ENCODE data around the gene AFG3L2. TPM values are rescaled to one million over a fixed set of nuclear protein-coding genes. Genes with fewer than 3 reads are reported as not detected.
A peak's percentile ranks its signal among the peaks of the same experiment; 100 is the strongest.

AFG3L2 gene
- total and polyA plus RNA-seq, 9 of the 15 experiments (the other 6 are each of a cell fraction or from before 2014, with no cell fraction given), result 24.1 to 109 (median 84.0) TPM

DNA sequence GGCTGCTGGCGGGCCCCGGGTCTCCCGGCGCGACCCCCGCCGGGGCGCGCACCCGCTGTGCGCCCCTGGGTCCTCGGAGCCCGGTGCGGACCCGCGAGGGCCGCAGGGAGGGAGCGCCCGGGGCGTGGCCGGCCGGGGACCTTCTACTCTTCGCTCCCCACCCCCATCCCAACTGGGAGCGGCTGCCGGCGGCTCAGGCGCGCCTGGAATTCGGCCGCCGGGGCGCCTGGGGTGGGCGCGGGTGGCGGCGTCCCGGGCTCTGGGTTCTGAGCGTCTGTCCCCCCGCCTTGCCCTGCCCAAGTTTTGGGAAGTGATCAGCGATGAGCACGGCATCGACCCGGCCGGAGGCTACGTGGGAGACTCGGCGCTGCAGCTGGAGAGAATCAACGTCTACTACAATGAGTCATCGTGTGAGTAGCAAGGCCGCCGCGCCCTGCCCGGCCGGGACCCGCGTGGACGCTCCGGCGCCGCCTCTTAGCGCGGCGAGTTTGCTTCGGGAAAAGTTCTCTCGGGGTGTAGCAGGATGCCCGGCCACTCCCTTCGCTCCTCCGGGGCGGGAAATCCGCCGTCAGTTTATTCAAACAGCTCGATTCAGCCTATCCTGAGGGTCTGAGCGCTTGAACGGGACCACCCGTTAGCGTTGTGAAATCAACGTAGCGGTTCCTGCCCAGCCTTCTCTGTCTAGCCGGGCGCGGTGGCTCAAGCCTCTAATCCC is 68.5 kb downstream of the AFG3L2 start (continued):
- TF ChIP-seq, protein P1, sequence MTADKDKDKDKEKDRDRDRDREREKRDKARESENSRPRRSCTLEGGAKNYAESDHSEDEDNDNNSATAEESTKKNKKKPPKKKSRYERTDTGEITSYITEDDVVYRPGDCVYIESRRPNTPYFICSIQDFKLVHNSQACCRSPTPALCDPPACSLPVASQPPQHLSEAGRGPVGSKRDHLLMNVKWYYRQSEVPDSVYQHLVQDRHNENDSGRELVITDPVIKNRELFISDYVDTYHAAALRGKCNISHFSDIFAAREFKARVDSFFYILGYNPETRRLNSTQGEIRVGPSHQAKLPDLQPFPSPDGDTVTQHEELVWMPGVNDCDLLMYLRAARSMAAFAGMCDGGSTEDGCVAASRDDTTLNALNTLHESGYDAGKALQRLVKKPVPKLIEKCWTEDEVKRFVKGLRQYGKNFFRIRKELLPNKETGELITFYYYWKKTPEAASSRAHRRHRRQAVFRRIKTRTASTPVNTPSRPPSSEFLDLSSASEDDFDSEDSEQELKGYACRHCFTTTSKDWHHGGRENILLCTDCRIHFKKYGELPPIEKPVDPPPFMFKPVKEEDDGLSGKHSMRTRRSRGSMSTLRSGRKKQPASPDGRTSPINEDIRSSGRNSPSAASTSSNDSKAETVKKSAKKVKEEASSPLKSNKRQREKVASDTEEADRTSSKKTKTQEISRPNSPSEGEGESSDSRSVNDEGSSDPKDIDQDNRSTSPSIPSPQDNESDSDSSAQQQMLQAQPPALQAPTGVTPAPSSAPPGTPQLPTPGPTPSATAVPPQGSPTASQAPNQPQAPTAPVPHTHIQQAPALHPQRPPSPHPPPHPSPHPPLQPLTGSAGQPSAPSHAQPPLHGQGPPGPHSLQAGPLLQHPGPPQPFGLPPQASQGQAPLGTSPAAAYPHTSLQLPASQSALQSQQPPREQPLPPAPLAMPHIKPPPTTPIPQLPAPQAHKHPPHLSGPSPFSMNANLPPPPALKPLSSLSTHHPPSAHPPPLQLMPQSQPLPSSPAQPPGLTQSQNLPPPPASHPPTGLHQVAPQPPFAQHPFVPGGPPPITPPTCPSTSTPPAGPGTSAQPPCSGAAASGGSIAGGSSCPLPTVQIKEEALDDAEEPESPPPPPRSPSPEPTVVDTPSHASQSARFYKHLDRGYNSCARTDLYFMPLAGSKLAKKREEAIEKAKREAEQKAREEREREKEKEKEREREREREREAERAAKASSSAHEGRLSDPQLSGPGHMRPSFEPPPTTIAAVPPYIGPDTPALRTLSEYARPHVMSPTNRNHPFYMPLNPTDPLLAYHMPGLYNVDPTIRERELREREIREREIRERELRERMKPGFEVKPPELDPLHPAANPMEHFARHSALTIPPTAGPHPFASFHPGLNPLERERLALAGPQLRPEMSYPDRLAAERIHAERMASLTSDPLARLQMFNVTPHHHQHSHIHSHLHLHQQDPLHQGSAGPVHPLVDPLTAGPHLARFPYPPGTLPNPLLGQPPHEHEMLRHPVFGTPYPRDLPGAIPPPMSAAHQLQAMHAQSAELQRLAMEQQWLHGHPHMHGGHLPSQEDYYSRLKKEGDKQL (CRISPR knock-in tag; IDR thresholded peaks at IDR 0.05; ENCODE audit: borderline replicate concordance), result no peak
- TF ChIP-seq ZC3H4 (CRISPR knock-in tag; IDR thresholded peaks at IDR 0.05; ENCODE audit: borderline replicate concordance) (no peak), XRCC5 (IDR thresholded peaks at IDR 0.05; ENCODE audit: low read depth, low read length) (0 out of 2 replicates have a peak, but pooled peaks have one; percentile 39), SOX6 (IDR thresholded peaks at IDR 0.05) (no peak), KDM4B (IDR thresholded peaks at IDR 0.05; ENCODE audit: borderline replicate concordance in 2 of 2, low read depth in 1 of 2) (no peak), HCFC1 (IDR thresholded peaks at IDR 0.05; ENCODE audit: low read depth, low read length) (no peak), TEAD4 (IDR thresholded peaks at IDR 0.05; ENCODE audit: low read length) (no peak), TEAD4 (CRISPR knock-in tag; IDR thresholded peaks at IDR 0.05; ENCODE audit: borderline replicate concordance) (no peak), STAG1 (CRISPR knock-in tag; IDR thresholded peaks at IDR 0.05; ENCODE audit: borderline replicate concordance) (no peak; the same call in 1 of the 2 replicates)
- TF ChIP-seq, protein P2, sequence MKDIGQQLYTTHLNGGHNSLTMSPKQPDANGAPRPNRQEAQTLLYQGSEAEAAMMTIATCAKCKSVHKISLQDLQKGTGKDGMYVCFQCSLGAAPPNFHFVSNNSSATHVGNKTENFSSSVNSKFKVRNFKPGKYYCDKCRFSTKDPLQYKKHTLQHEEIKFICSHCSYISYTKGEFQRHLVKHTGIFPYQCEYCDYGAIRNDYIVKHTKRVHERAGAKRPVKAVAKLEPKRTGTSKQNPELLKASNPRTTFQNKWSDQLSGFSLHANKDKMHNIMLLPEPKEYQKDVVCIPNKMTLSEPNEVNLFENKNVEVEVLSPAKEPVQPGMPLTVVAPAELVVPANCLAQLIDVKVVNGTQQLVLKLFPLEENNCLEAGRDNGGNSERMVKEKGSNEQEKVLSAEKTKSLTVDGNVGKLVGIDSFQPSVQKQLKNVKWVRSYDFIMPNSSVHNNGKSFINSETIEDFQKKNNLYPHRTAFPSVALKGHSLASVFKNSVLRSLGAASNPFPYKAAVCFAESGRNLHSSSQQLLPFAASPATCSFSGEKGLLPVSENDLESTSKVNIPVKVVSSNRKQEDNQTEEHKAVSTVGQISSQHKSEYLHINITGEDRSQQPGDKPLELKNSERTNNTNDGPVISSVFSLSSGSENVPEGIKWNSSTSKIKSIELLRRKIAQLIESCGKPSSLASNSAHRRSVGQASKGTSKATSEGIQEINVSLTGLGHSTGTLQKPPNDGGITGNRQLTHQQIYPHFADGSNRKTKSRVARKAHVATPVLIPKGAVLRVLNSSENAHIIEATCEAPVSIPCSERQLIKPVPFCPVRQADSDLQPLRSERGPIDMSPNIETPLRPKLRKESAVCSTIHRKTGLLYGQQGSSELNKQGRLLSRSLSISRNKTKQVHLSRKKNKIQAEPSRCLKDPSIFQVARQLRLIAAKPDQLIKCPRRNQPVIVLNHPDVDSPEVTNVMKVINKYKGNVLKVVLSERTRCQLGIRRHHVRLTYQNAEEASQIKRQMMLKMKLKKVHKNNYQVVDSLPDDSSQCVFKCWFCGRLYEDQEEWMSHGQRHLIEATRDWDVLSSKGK (CRISPR knock-in tag; IDR thresholded peaks at IDR 0.05), result no peak
- TF ChIP-seq, protein P3, sequence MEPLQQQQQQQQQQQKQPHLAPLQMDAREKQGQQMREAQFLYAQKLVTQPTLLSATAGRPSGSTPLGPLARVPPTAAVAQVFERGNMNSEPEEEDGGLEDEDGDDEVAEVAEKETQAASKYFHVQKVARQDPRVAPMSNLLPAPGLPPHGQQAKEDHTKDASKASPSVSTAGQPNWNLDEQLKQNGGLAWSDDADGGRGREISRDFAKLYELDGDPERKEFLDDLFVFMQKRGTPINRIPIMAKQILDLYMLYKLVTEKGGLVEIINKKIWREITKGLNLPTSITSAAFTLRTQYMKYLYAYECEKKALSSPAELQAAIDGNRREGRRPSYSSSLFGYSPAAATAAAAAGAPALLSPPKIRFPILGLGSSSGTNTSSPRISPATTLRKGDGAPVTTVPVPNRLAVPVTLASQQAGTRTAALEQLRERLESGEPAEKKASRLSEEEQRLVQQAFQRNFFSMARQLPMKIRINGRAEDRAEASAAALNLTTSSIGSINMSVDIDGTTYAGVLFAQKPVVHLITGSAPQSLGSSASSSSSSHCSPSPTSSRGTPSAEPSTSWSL (CRISPR knock-in tag; IDR thresholded peaks at IDR 0.05; ENCODE audit: borderline replicate concordance), result no peak
- TF ChIP-seq, protein P4, sequence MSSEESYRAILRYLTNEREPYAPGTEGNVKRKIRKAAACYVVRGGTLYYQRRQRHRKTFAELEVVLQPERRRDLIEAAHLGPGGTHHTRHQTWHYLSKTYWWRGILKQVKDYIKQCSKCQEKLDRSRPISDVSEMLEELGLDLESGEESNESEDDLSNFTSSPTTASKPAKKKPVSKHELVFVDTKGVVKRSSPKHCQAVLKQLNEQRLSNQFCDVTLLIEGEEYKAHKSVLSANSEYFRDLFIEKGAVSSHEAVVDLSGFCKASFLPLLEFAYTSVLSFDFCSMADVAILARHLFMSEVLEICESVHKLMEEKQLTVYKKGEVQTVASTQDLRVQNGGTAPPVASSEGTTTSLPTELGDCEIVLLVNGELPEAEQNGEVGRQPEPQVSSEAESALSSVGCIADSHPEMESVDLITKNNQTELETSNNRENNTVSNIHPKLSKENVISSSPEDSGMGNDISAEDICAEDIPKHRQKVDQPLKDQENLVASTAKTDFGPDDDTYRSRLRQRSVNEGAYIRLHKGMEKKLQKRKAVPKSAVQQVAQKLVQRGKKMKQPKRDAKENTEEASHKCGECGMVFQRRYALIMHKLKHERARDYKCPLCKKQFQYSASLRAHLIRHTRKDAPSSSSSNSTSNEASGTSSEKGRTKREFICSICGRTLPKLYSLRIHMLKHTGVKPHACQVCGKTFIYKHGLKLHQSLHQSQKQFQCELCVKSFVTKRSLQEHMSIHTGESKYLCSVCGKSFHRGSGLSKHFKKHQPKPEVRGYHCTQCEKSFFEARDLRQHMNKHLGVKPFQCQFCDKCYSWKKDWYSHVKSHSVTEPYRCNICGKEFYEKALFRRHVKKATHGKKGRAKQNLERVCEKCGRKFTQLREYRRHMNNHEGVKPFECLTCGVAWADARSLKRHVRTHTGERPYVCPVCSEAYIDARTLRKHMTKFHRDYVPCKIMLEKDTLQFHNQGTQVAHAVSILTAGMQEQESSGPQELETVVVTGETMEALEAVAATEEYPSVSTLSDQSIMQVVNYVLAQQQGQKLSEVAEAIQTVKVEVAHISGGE (CRISPR knock-in tag; IDR thresholded peaks at IDR 0.05), result no peak
